Stimulated activated CD8-positive, alpha-beta memory T cell treated with anti-CD3 and anti-CD28 coated beads, Interleukin-7, amount 100 ng/mL, for 48 hours (primary cell): ENCODE measurements around the gene CEBPG.

Experiments
- DNase-seq, 2 donors: peaks; one replicate each; pipeline ENCODE4 v3.0.0-alpha.2; 2020; ENCODE audit warnings: low read depth in 1 of 2; ENCODE audit errors: extremely low read depth in 1 of 2

The CEBPG gene

GRCh38 chr19:33392341-33393285, 19.1 kb downstream of the CEBPG start:
- no peak for DNase-seq

- no peak for DNase-seq
These were observed 19.9 kb downstream of the CEBPG start for GRCh38 chr19:33393286-33394005.

- DNase-seq, result no peak
These were observed 20.7 kb downstream of the CEBPG start for GRCh38 chr19:33394006-33394722.

- no peak for DNase-seq
These were observed 21.4 kb downstream of the CEBPG start for GRCh38 chr19:33394723-33395560.

- DNase-seq, result no peak
These were observed 22.3 kb downstream of the CEBPG start for GRCh38 chr19:33395561-33396550.

- DNase-seq, result no peak
These were observed 23.4 kb downstream of the CEBPG start for GRCh38 chr19:33396701-33397535.

- DNase-seq, result no peak
These were observed 24.2 kb downstream of the CEBPG start for GRCh38 chr19:33397536-33398360.

GRCh38 chr19:33398361-33399060, 25.0 kb downstream of the CEBPG start:
- DNase-seq, result no peak

- DNase-seq, result no peak
These were observed 25.7 kb downstream of the CEBPG start for GRCh38 chr19:33399081-33399744.

- DNase-seq, result no peak
These were observed 26.5 kb downstream of the CEBPG start for GRCh38 chr19:33399745-33400681.

GRCh38 chr19:33400856-33401682, 27.6 kb downstream of the CEBPG start:
- no peak for DNase-seq

- DNase-seq, result no peak
These were observed 28.3 kb downstream of the CEBPG start for GRCh38 chr19:33401683-33402420.

GRCh38 chr19:33402421-33403220, 29.1 kb downstream of the CEBPG start:
- no peak for DNase-seq
